Panc1 (cell line): ENCODE data around the gene TMA7.

Experiments used
- CTCF ChIP-seq: fragments of 450-650 bp; IDR thresholded peaks from 2 replicates; pipeline ENCODE4 v1.5.1; 2017; ENCODE audit warnings: mild to moderate bottlenecking
- POLR2AphosphoS5 ChIP-seq: IDR thresholded peaks from 2 replicates; pipeline ENCODE4 v1.6.1; 2012; ENCODE audit warnings: mild to moderate bottlenecking, low read depth, low read length, moderate library complexity
- SIN3A ChIP-seq: IDR thresholded peaks from 2 replicates; pipeline ENCODE4 v1.6.1; 2012; ENCODE audit warnings: low read depth, mild to moderate bottlenecking, low read length, moderate library complexity, borderline replicate concordance; ENCODE audit not compliant: insufficient read depth
- TF ChIP-seq, protein P1 (sequence below), 2 experiments: IDR thresholded peaks; 2 replicates each; pipeline ENCODE4 v1.6.1; 2011 to 2012; ENCODE audit warnings: low read depth in 2 of 2, control low read depth in 1 of 2, low read length in 1 of 2, mild to moderate bottlenecking in 1 of 2, moderate library complexity in 1 of 2; ENCODE audit not compliant: insufficient read depth in 1 of 2

- TF ChIP-seq CTCF (no peak), SIN3A (no peak), POLR2AphosphoS5 (no peak)
- TF ChIP-seq, protein P1, sequence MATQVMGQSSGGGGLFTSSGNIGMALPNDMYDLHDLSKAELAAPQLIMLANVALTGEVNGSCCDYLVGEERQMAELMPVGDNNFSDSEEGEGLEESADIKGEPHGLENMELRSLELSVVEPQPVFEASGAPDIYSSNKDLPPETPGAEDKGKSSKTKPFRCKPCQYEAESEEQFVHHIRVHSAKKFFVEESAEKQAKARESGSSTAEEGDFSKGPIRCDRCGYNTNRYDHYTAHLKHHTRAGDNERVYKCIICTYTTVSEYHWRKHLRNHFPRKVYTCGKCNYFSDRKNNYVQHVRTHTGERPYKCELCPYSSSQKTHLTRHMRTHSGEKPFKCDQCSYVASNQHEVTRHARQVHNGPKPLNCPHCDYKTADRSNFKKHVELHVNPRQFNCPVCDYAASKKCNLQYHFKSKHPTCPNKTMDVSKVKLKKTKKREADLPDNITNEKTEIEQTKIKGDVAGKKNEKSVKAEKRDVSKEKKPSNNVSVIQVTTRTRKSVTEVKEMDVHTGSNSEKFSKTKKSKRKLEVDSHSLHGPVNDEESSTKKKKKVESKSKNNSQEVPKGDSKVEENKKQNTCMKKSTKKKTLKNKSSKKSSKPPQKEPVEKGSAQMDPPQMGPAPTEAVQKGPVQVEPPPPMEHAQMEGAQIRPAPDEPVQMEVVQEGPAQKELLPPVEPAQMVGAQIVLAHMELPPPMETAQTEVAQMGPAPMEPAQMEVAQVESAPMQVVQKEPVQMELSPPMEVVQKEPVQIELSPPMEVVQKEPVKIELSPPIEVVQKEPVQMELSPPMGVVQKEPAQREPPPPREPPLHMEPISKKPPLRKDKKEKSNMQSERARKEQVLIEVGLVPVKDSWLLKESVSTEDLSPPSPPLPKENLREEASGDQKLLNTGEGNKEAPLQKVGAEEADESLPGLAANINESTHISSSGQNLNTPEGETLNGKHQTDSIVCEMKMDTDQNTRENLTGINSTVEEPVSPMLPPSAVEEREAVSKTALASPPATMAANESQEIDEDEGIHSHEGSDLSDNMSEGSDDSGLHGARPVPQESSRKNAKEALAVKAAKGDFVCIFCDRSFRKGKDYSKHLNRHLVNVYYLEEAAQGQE (IDR thresholded peaks at IDR 0.05; ENCODE audit: insufficient read depth in 1 of 2, low read depth in 2 of 2, low read length in 1 of 2), result no peak
Observed at GRCh38 chr3:48416091-48416505, 24.0 kb upstream of the TMA7 start.
